DMS153 (cell line): ENCODE data around the gene ATG7.

Experiments used
- DNase-seq: peaks from one replicate; lab custom pipeline; 2025; lab: John Stamatoyannopoulos, UW

ATG7 gene

DNA sequence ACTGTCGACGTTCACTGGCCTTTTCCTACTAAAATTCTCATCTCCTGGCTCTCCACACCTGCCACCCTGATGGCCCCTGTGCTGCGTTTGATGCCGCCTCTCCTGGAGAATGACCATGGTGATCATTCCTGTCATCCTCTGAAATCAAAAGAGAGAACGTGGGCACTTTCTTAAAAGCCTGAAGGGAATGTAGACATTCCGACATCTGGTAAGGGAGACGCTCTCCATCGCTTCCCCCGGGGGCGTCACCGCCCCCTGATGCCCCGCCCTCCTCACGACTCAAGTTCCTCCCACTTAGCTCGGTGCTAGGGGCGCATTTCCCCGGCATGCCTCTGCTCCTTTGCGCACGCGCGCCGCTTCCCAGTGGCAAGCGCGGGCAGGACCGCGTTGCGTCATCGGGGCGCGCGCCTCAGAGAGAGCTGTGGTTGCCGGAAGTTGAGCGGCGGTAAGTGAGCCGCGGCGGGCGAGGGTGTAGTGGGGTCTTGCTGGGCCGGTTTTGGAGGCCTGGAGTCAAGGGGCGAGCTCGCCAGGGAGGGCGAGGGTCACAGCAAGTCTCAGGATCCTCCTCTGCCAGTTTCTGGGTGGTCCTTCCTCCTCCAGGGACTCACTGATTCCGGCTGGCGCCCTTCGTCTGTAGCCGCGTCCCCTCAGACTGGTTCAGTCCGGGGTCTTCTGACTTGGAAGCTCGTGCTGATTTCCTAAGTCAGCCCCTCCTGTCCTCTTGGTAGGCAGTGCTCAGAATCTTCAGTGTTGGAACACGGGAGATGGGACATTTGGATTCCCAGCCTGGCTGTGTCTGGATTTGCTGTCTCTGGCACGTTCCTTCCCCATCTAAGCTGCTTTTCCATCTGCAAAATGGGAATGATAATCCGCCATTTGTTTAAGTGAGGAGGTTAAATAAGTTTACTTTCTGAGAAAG lies at the start of gene ATG7:
Gene ATG7 (plus strand): TSS at position 412 of the 919 bp plus-strand sequence. CDS start 26,299 bp downstream, outside the sequence.
- DNase-seq, result peak; percentile 73

GRCh38 chr3:11224010-11224409 lies 48.2 kb upstream of the ATG7 start:
- DNase-seq, result no peak

GRCh38 chr3:11224870-11225229 lies 47.3 kb upstream of the ATG7 start:
- DNase-seq, result no peak

GRCh38 chr3:11226042-11226370 lies 46.2 kb upstream of the ATG7 start:
- no peak for DNase-seq

DNA sequence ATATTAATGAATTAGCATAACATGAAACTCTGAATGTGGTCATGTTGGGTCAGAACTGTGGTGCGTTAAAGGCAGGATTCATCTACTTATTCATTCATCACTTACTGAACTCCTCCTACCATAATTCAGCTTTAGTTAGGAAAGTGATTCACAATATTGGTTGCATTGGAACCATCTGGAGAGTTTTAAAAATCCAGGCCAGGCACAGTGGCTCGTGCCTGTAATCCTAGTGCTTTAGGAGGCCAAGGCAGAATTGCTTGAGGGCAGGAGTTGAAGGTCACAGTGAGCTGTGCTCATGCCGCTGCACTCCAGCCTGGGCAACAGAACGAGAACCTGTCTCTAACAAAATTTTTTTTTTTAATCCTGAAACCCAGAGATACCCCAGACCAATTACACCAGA lies 44.2 kb upstream of the ATG7 start:
- no peak for DNase-seq

GRCh38 chr3:11230125-11230524 lies 42.1 kb upstream of the ATG7 start:
- no peak for DNase-seq

DNA sequence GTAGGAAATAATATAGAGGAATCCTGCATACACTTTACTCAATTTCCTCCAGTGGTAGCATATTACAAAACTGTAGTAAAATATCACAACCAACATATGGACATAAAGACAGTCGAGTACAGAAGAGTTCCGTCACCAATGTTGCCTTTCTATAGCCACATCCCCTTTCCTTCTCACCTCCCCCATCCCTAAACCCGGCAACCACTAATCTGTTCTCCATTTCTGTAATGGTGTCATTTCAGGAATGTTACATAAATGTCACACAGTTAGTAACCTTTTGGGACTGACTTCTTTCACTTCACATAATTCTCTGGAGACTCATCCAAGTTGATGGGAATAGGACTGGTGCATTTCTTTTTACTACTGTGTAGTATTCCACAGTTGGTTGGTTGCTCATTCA lies 41.4 kb upstream of the ATG7 start:
- no peak for DNase-seq

- no peak for DNase-seq
These were observed 36.8 kb upstream of the ATG7 start for GRCh38 chr3:11235385-11235784.

GRCh38 chr3:11236588-11237461 lies 35.4 kb upstream of the ATG7 start:
- peak; percentile 40 for DNase-seq

GRCh38 chr3:11238060-11238459 lies 34.1 kb upstream of the ATG7 start:
- no peak for DNase-seq

DNA sequence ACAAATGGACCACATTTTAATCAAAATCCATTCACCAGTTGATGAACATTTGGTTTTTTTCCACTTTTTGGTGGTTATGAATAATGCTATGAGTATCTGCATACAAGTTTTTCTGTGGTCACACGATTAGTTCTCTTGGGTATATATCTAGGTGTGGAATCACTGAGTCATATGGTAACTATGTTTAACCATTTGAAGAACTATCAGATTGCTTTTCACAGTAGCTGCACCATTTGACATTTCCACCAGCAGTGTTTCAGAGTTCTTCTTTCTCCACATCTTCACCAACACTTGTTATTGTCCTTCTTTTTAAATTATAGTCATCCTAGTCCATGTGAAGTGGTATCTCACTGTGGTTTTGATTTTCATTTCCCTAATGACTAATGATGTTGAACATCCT lies 33.3 kb upstream of the ATG7 start:
- no peak for DNase-seq

DNA sequence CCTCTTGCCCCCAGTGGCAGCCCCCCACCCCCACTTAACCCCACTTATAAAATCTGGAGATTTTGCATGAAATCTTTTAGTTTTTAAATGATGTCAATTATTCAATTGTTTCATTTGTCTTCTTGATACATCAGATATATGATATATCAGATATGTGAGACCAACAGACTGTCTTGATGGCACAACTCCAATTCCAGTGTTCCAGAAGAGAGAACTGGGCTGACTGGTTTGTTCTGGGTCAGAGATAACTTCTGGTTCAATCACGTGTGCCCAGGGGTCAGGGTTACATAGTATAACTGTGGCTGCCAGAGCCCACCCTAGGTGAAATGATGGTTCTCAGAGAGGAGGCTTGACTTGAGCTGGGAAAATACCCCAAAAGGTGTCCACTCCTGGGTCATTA lies 32.4 kb upstream of the ATG7 start:
- no peak for DNase-seq

GRCh38 chr3:11240496-11240895 lies 31.7 kb upstream of the ATG7 start:
- DNase-seq, result no peak

DNA sequence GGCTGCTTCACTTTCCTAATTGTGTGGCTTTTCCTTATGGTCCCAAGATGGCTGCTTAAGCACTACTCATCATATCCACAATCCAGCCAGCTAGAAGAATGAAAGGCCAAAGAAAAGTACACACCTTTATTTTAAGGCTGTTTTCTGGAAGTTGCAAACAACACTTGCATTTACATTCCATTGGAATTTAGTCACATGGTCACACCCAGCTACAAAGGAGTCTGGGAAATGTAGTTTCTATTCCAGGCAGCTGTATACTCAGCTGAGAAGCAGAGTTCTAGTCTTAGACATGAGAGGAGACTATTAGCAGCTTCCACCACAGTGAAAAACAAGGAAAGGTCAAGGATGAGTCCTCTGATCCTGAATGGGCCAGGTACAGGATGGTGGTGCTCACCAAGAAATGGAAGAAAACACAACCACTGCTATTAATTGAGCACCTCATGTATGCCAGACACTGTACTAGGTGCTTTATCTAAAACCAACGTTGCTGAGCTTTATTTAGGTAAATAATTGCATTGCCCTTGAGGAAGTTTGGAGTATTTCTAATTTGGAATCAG lies 28.0 kb upstream of the ATG7 start:
- DNase-seq, result no peak

GRCh38 chr3:11245276-11245675 lies 26.9 kb upstream of the ATG7 start:
- DNase-seq, result no peak

DNA sequence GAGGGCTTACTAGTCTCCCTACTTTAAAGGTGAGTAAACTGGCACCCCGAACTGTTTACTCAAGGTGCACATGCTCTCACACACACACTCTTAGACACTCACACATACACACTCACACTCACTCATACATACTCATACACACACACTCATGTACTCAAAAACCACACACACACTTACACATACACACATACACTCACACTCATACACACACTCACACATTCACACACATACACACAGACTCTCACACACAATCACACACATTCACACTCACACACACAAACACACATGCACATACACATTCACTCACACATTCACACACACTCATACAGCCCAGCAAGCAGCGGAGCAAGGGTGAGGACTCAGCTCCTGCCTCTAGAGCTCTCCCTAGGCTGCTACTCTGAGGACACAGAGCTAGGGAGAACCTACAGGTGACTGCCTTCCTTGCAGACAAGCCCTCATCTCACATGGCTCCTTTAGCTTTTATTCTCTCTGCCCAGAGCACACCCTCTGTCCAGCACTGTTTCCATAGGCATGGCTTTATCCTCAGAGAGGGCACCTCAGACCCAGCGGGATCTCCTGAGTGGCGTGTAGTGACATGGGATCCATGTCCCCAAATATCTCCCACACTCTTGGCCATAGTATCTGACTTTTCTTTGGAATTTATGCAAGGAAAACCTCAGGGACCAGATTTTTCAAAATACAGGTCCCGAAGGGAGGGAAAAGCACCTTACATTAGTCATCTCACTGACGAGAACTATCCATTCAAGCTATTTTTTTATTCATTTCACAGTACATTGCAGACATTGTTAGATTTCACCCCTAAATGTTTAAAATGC lies 26.2 kb upstream of the ATG7 start:
- DNase-seq, result no peak

- no peak for DNase-seq
These were observed 25.6 kb upstream of the ATG7 start for GRCh38 chr3:11246663-11246970.

- no peak for DNase-seq
These were observed 24.8 kb upstream of the ATG7 start for GRCh38 chr3:11247362-11247761.

- DNase-seq, result no peak
These were observed 23.6 kb upstream of the ATG7 start for GRCh38 chr3:11248596-11248995.

DNA sequence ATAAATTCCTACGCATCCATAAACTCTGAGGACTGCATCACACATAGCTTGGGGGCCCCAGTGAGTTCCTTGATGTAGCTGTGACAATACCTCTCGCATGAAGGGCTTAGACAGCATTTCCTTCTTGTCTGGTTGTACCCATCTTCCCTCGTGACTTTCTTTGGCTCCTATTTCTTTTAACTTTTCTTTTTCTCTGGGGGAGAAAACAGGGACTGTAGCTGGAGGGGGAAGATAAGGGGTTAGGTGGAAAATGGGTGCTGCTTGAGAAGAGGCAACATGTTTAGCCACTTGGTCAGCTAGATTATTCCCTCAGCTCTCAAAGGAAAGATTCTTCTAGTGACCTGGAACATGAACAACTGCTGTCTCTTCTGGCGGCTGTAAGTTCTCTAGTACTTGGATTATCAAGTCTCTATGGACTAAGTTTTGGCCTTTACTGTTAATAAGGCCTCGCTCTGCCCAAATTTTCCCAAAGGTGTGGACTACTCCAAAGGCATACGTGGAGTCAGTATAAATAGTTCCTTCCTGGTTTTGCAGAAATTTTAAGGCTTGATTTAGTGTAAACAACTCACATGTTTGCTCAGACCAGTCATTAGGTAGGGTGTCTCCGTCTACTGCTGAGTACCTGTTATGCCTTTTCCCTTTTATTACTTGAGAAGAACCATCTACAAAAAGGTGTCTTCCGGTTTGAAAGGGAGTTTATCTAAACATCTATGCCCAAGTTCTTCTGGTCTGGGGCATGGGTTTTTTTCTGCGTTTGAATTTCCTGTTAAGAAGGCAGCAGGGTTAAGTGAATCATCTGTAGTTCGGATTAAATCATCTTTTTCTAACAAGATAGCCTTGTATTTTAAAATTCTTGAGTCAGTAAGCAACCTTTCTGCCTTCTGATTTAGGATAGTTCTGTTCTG lies 21.0 kb upstream of the ATG7 start:
- DNase-seq, result no peak

GRCh38 chr3:11251807-11252176 lies 20.4 kb upstream of the ATG7 start:
- DNase-seq, result no peak
